Hepatocyte (in vitro differentiated cells): Measurements from ENCODE around the gene JARID2. TPM values are rescaled to one million over a fixed set of nuclear protein-coding genes. Genes with fewer than 3 reads are reported as not detected.

Experiments
- DNase-seq: peaks from one replicate; pipeline ENCODE4 v3.0.0-alpha.2; 2016; ENCODE audit warnings: low spot score
- H2AFZ ChIP-seq: fragments of 200-600 bp; sonication (generic); 2 replicates; pipeline ENCODE4 v1.6.0; 2016; ENCODE audit warnings: antibody characterized with exemption, mild to moderate bottlenecking
- H3K27ac ChIP-seq: fragments of 200-600 bp; sonication (generic); 2 replicates; pipeline ENCODE4 v1.5.1; 2016; ENCODE audit warnings: mild to moderate bottlenecking
- H3K27me3 ChIP-seq: fragments of 200-600 bp; sonication (generic); 2 replicates; pipeline ENCODE4 v1.6.1; 2016
- H3K36me3 ChIP-seq: fragments of 200-600 bp; sonication (generic); replicated peaks from 2 replicates; pipeline ENCODE4 v1.5.1; 2016; ENCODE audit warnings: low read depth; ENCODE audit not compliant: insufficient read depth
- H3K4me1 ChIP-seq: fragments of 200-600 bp; sonication (generic); 2 replicates; pipeline ENCODE4 v1.5.1; 2016; ENCODE audit warnings: mild to moderate bottlenecking, moderate library complexity; ENCODE audit not compliant: insufficient read depth
- H3K4me2 ChIP-seq: fragments of 200-600 bp; sonication (generic); 2 replicates; pipeline ENCODE4 v1.6.0; 2016
- H3K4me3 ChIP-seq: fragments of 200-600 bp; sonication (generic); 2 replicates; pipeline ENCODE4 v1.5.1; 2016; ENCODE audit warnings: mild to moderate bottlenecking
- H3K79me2 ChIP-seq: fragments of 200-600 bp; sonication (generic); 2 replicates; pipeline ENCODE4 v1.6.0; 2017; ENCODE audit warnings: mild to moderate bottlenecking
- H3K9me2 ChIP-seq: fragments of 200-600 bp; sonication (generic); replicated peaks from 2 replicates; pipeline ENCODE4 v1.6.0; 2017; ENCODE audit warnings: mild to moderate bottlenecking; ENCODE audit not compliant: insufficient read depth
- H3K9me3 ChIP-seq: fragments of 200-600 bp; sonication (generic); 2 replicates; pipeline ENCODE4 v1.5.1; 2016; ENCODE audit warnings: low read depth, mild to moderate bottlenecking
- H4K20me1 ChIP-seq: fragments of 200-600 bp; sonication (generic); 2 replicates; pipeline ENCODE4 v1.6.0; 2016; ENCODE audit warnings: mild to moderate bottlenecking; ENCODE audit not compliant: insufficient read depth, poor library complexity, severe bottlenecking
- EZH2 ChIP-seq: fragments of 200-600 bp; sonication (generic); IDR thresholded peaks from 2 replicates; pipeline ENCODE4 v1.6.1; 2016; ENCODE audit warnings: antibody characterized with exemption, mild to moderate bottlenecking, borderline replicate concordance
- EZH2phosphoT487 ChIP-seq: fragments of 200-600 bp; sonication (generic); IDR thresholded peaks from one replicate; pipeline ENCODE4 v1.6.1; 2018; ENCODE audit warnings: antibody characterized with exemption, mild to moderate bottlenecking, low read depth, moderate library complexity; ENCODE audit not compliant: unreplicated experiment, severe bottlenecking
- WGBS: methylation state at CpG from one replicate; pipeline ENCODE4 v1.1.6; 2016; ENCODE audit warnings: low lambda C conversion rate; ENCODE audit errors: missing lambda C conversion rate; 5-methylcytosine and 5-hydroxymethylcytosine counted together
- polyA plus RNA-seq: library from polyadenylated mRNA; unstranded; fragments of >200 nt; fragmentation: Nextera tagmentation; extraction: Ambion mirVana; gene quantifications from 2 replicates; pipeline ENCODE4 v1.2.1, GENCODE V29; 2016
- total RNA-seq: library from RNA; depleted of rRNA; stranded (reverse); fragments of >200 nt; gene quantifications from 2 replicates; pipeline ENCODE4 v1.2.3, GENCODE V29; 2014
- TF ChIP-seq, protein P1 (sequence below): fragments of 200-600 bp; sonication (generic); IDR thresholded peaks from 2 replicates; pipeline ENCODE4 v1.5.1; 2016; ENCODE audit warnings: antibody characterized with exemption, mild to moderate bottlenecking; ENCODE audit not compliant: poor library complexity

Gene JARID2
- total and polyA plus RNA-seq, 2 experiments from 2014 or later: 4.6 to 11.6 TPM

- no peaks in the 10 kb centered on the region for H3K9me2 ChIP-seq
- H3K9me3 ChIP-seq: no peaks in the 10 kb centered on the region
- H3K27me3 ChIP-seq: no peaks in the 10 kb centered on the region
- peaks cover 7% of the 10 kb centered on the region for H4K20me1 ChIP-seq
- no peak for DNase-seq
- no peak overlapping the region for H2AFZ ChIP-seq
- TF ChIP-seq EZH2: no peak
- TF ChIP-seq EZH2phosphoT487: no peak
- TF ChIP-seq, protein P1, sequence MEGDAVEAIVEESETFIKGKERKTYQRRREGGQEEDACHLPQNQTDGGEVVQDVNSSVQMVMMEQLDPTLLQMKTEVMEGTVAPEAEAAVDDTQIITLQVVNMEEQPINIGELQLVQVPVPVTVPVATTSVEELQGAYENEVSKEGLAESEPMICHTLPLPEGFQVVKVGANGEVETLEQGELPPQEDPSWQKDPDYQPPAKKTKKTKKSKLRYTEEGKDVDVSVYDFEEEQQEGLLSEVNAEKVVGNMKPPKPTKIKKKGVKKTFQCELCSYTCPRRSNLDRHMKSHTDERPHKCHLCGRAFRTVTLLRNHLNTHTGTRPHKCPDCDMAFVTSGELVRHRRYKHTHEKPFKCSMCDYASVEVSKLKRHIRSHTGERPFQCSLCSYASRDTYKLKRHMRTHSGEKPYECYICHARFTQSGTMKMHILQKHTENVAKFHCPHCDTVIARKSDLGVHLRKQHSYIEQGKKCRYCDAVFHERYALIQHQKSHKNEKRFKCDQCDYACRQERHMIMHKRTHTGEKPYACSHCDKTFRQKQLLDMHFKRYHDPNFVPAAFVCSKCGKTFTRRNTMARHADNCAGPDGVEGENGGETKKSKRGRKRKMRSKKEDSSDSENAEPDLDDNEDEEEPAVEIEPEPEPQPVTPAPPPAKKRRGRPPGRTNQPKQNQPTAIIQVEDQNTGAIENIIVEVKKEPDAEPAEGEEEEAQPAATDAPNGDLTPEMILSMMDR: no peak
- H3K27ac ChIP-seq: no peak overlapping the region
- no peak overlapping the region for H3K4me3 ChIP-seq
- H3K4me2 ChIP-seq: no peak overlapping the region
- WGBS: 80% methylated on average over 6 of the region's 6 CpGs
- no peaks in the 10 kb centered on the region for H3K36me3 ChIP-seq
- no peaks in the 10 kb centered on the region for H3K4me1 ChIP-seq
- H3K79me2 ChIP-seq: peaks cover 94% of the 10 kb centered on the region
Observed at GRCh38 chr6:15350386-15351083, 104.7 kb downstream of the JARID2 start.

- no peaks in the 10 kb centered on the region for H3K27me3 ChIP-seq
- H3K4me1 ChIP-seq: no peaks in the 10 kb centered on the region
- DNase-seq: no peak
- no peak overlapping the region for H3K4me2 ChIP-seq
- H3K9me2 ChIP-seq: no peaks in the 10 kb centered on the region
- TF ChIP-seq EZH2phosphoT487: no peak
- TF ChIP-seq EZH2: no peak
- TF ChIP-seq, protein P1: no peak
- peaks cover 5% of the 10 kb centered on the region for H4K20me1 ChIP-seq
- H2AFZ ChIP-seq: no peak overlapping the region
- WGBS: 87% methylated on average over 3 of the region's 3 CpGs
- no peak overlapping the region for H3K27ac ChIP-seq
- no peaks in the 10 kb centered on the region for H3K9me3 ChIP-seq
- H3K36me3 ChIP-seq: no peaks in the 10 kb centered on the region
- H3K79me2 ChIP-seq: peaks cover 91% of the 10 kb centered on the region
- H3K4me3 ChIP-seq: no peak overlapping the region
Observed at GRCh38 chr6:15351631-15352030, 105.8 kb downstream of the JARID2 start.

GRCh38 chr6:15352220-15352619, 106.4 kb downstream of the JARID2 start:
- TF ChIP-seq, protein P1: no peak
- TF ChIP-seq EZH2: no peak
- TF ChIP-seq EZH2phosphoT487: no peak
- Histone ChIP-seq H3K4me3 (no peak overlapping the region), H3K9me3 (no peaks in the 10 kb centered on the region), H2AFZ (no peak overlapping the region), H4K20me1 (peaks cover 5% of the 10 kb centered on the region), H3K9me2 (no peaks in the 10 kb centered on the region), H3K4me2 (no peak overlapping the region), H3K4me1 (no peaks in the 10 kb centered on the region), H3K79me2 (peaks cover 89% of the 10 kb centered on the region), H3K36me3 (no peaks in the 10 kb centered on the region), H3K27ac (no peak overlapping the region), H3K27me3 (no peaks in the 10 kb centered on the region)
- 81% methylated on average over 4 of the region's 4 CpGs for WGBS
- DNase-seq: no peak
